Measurements from ENCODE around the gene ZNF507.

ZNF507 gene

GRCh38 chr19:32345261-32346207 lies at the start of gene ZNF507:
Gene ZNF507 (plus strand): TSS chr19:32345610. CDS start chr19:32352831, 7,221 bp downstream.
- DNase-seq, result peak; percentile 37

DNA sequence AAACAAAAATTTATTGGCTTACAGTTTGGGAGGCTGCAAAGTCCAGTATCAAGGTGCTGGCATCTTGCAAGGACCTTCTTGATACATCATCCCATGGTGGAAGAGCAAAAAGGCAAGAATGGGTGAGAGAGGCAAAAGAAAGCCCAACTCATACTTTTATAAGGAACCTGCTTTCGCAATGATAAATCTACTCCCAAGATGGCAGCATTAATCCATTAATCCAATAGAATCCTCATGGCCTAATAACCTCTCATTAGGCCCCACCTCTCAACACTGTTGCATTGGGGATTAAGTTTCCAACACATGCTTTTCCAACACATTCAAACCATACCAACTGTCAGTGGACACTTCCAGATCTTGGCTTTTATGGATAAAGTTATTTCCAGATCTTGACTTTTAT lies 48.7 kb upstream of the ZNF507 start:
- DNase-seq, result no peak

GRCh38 chr19:32302778-32303177 lies 42.6 kb upstream of the ZNF507 start:
- DNase-seq, result no peak

GRCh38 chr19:32303193-32303592 lies 42.2 kb upstream of the ZNF507 start:
- DNase-seq, result no peak

DNA sequence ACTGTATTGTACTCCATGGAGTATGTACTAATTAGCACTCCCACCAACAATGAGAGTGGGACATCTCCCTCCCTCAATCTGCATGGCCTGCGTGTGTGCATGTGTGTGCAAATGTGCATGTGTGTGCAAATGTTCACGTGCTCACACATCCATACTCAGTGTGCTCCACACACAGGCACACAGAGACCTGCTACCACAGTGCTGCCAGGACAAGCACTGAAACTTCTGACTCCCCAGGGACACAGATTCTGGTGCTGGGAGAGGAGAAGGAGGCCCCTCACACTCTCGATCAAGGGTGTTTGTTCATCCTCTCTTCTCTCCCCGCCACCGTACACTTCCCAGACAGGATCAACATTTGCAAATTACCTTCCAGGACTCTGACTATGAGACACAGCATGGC lies 37.8 kb upstream of the ZNF507 start:
- DNase-seq, result no peak

DNA sequence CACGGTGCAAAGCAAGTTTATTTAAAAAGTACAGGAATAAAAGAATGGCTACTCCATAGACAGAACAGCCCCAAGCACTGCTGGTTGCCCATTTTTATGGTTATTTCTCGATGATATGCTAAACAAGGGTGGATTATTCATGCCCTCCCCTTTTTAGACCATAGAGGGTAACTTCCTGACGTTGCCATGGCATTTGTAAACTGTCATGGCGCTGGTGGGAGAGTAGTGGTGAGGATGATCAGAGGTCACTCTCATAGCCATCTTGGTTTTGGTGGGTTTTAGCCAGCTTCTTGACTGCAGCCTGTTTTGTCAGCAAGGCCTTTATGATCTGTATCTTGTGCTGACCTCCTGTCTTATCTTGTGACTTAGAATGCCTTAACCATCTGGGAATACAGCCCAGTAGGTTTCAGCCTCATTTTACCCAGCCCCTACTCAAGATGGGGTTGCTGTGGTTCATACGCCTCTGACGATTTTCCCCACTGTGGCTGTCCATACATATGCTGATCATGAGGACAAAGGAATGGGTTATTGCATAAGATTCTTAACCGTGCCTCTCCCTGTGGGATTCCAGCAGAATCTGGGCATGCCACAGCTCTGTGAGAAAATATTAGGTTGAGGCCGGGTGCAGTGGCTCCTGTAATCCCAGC lies 36.9 kb upstream of the ZNF507 start:
- no peak for DNase-seq

DNA sequence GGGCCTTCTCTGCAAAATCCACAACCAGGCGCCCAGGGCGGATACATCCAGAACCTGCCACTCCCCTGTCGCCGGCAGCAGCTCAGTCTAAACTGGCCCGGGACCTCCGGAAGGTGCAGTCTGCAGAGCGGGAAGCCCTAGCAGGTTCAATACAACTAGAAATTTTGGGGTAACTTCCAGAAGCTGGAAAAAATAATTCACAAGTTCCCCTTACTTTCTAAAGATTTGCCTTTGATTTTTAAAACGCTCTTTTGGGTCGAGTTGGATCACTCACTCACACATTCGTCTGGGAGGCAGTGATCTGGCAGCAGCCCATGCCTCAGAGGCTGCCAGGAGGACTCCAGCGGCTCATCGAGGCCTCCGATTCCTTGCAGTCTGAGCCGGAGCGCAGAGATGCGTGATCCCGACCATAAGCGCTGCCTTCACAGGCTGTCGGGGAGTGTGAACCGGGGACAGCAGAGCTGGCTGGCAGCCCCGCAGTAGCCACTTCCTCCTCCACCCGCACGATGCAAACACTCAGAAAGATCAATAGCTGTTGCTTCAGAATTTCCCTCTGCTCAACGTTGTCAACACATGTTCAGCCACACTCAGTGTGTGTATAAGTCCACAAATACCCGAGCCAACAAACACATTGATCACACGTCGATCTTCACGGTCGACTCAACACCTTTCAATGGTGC lies 35.6 kb upstream of the ZNF507 start:
- DNase-seq, result no peak

- no peak for DNase-seq
These were observed 34.0 kb upstream of the ZNF507 start for GRCh38 chr19:32311371-32311770.

DNA sequence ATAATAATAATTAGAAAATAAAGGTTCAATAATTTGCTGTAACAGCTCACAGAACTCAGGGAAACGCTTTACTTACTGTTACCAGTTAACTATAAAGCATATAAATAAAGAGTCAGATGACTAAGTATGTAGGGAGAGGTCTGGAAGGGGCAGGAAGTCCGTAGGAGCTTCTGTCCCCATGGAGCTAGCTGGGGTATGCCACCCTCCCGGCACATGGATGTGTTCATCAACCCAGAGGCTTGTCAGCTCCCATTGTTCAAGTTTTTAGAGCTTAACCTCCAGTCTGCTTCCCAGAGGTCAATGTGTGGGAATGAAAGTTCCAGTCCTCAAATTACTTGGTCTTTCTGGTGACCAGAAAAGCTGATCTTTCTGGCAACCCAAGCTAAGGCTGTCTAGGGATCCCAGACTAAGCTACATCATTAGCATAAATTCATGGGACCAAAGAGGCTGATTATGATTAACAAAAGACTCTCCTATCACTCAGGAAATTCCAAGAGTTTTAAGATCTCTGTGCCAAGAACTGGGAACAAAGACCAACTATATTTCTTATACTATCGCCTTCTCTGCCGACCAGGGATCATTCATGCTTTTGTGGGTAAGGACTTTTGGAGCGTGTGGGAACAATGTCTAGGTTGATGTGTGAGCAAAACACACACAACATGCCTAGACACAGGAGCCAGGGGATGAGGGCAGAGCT lies 31.7 kb upstream of the ZNF507 start:
- DNase-seq, result no peak

GRCh38 chr19:32316034-32316433 lies 29.4 kb upstream of the ZNF507 start:
- no peak for DNase-seq

DNA sequence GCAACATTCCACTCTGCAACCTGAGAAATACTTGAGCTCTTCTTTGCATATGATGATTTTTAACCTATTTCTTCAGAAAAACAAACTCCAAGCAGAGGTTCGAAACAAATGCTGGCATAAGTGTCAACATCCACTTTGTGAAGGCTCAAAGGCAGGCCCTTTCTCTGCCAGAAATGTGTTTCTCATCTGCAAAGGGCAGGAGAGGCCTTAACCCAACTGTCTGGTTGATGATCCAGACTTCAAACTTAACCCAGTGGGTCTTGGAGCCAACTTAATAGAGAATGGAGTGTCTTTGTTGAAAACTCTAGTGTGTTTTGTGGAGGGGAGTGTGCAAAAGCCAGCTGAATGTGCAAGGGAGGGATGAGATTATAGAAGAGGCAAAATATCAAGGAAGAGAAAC lies 28.3 kb upstream of the ZNF507 start:
- no peak for DNase-seq

DNA sequence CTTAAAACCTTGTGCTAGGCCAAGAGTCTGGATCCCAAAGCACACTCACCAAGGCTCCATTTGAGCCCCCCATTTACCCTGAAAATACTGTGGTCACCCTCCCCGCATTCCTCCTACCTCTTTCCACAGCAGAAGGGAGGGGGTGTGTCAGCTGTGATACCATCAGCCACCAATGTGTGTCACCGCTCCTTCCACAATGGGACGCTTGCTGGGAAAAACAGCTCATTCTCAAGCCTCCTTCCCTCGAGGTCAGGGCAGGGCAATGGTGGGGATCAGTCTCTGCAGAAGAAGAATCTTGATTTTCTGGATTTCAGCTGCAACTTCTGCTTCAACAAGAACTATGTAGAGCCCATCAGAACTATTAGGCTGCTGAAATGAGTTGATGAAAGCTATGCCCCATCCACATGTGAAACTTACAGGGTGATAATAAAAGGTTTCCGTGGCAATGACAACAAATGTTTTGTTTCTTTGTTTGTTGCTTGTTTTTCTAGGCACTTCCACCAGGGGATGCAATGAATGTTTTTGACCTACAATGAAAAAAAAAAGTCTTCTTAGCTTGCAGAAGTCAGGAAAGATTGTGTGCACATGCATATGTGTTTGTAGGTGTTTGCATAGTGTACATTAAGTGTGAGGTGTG lies 26.4 kb upstream of the ZNF507 start:
- DNase-seq, result no peak

DNA sequence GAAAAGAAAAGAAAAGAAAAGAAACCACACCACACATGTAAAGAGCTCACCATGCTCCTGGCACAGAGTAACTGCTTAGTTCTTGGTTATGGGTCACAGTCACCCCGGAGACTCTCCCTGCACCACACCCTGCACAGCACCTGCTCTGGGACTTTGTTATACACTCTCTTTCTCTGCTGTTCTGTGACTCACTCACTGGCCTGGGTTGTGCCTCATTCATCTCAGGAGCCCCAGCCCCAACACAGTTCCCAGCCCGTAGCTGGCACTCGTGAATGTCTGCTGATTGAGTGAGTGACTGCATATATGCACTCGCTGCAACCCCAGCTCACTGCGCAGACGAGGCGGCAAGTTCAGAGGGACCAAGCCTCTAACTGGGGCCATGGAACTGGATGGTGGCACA lies 22.9 kb upstream of the ZNF507 start:
- no peak for DNase-seq

DNA sequence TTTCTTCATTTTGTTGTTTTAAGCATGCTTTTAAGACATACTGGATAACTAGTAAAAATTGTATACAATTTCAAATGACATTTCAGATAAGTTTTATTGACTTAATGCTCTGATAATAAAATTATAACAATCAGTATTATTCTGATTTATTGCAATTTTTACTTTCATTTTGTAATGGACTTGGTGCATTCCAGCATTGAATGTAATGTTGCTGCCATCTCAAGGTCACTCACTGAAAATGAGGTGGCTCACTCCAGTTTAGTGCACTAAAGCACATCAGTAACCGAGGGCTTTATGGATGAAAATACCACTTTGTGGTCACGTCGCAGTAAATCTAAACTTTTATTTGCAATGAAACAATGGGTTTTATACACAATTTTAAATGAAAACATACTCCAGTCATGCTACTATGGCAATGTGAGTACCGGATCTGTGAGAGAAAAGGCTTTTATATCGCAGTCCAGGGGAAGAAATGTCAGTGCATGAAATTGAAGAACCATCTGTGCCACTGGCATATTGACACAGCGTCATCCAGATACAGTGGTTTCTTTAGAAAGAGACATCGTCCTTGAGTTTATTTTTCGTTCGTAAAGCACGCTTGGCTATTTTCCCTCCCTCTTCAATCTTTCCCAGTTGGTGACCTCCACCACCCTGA lies 20.7 kb upstream of the ZNF507 start:
- no peak for DNase-seq

DNA sequence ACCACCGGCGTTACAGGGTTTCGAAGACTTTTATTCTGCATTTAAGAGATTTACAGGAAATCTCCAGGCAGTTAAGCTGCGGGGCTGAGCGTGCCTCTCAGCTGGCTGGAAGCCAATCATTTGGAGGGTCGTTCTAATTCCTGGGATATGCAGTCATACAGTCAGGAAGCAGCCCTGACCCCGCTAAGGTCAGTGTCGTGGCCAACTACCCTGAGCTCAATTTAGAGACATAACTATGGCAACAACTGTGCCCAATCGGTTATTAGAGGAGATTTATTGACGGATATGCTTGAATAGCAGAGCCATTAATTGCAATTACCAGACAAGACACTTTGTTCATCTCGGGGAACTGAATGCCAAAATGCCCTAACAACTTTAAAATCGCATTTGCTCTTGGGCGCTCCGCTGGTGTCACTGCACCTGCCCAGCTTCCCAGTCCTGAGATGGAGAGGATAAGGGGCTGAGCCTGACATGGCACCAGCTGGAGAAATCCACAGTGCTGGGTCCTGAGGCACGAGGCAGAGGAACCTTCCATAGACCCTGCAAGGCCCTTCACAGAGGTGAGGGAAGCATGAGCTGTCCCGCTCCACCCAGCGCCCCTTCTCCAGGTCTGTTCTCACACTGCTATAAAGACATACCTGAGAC lies 15.1 kb upstream of the ZNF507 start:
- no peak for DNase-seq

DNA sequence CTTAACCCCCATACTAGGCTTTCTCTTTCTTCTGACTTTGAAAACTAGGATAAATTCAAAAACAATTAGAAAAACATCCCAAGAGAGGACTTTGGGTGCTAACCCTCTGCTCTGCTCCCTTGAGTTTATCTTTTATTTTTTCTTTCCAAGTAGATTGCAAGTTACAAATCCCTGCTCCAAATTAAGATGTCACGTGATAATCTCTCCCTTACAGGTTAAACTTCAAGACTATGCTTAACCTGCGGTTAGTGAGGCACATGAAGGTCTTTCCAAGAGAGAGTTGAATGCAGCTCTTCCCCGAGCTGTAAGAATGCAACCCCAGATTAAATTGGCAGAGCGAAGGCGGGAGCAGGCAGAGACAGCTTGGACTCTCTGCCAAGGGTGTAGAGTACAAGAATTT lies 12.2 kb upstream of the ZNF507 start:
- no peak for DNase-seq

- no peak for DNase-seq
These were observed 8.9 kb upstream of the ZNF507 start for GRCh38 chr19:32336259-32337083.

GRCh38 chr19:32337084-32337808 lies 8.2 kb upstream of the ZNF507 start:
- DNase-seq, result no peak

DNA sequence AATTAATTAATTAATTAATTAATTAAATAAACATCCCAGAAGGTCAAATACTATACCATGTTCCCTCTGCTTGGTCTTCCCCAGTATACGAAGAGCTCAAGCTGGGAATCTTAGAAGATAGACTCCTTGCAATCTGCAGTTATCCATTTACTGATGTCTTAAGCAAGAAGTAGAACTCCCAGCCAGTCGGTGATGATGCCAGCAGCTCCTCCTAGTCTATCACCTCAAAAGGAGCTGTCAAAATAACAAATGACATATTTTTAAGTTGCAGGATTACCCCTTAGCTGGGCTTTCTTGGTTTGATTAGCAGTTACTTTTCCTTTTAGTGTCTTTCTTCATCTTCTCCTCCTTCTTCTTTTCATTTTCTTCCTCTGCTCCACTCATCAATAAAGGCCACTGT lies 6.0 kb upstream of the ZNF507 start:
- no peak for DNase-seq
